Measurements from ENCODE around the gene FGFBP3. TPM values are rescaled to one million over a fixed set of nuclear protein-coding genes. Genes with fewer than 3 reads are reported as not detected.

Gene FGFBP3
- total RNA-seq, 1 experiment from 2014 or later: 68.2 TPM

DNA sequence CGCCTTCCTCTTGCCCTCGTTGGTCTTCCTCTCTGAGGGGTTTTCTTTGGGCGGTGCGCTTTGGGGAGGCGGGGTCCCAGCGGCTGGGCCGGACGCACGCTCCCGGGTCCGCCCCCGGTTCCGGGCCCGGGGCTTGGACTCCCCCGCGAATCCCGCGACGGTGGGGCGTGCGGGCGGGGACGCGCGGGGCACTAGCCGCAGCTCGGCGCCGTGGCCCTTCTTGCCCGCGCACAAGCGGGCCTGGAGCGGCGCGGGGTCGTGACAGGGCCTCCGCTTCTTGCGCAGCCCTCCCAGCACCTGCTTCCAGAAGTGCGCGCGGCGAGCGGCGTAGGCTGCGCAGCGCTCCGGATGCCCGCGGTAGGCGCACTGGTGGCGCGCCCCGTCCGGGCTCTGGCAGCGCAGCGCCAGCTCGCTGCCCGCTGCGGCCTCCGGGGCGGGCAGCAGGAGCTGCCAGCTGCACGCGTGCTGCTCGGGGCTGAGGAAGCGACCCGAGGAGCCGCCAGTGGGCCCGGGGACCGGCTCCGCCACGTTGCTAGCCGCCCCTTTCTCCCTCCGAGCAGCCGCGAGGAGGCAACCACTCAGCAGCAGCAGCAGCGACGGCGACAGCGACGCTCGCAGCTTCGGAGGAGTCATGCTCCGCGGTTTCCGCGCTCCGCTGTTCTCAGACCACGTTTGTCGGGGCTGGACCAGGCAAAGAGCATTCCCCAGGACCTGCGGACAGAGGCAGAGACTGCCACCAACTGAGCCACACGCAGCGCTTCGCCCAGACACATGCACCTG, 759 bp downstream of the FGFBP3 start (continued):
- TF ChIP-seq ZNF281 (CRISPR knock-in tag; IDR thresholded peaks at IDR 0.05): peak; percentile 62; the same call in 1 of the 2 replicates
- TF ChIP-seq, protein P1, sequence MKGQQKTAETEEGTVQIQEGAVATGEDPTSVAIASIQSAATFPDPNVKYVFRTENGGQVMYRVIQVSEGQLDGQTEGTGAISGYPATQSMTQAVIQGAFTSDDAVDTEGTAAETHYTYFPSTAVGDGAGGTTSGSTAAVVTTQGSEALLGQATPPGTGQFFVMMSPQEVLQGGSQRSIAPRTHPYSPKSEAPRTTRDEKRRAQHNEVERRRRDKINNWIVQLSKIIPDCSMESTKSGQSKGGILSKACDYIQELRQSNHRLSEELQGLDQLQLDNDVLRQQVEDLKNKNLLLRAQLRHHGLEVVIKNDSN (CRISPR knock-in tag; IDR thresholded peaks at IDR 0.05): peak; percentile 29; the same call in 1 of the 2 replicates
- TF ChIP-seq CBFB (CRISPR knock-in tag; IDR thresholded peaks at IDR 0.05; ENCODE audit: low read depth): peak; percentile 69; the same call in 1 of the 2 replicates
- TF ChIP-seq CREM (CRISPR knock-in tag; IDR thresholded peaks at IDR 0.05): peak; percentile 14
- TF ChIP-seq, protein P2, sequence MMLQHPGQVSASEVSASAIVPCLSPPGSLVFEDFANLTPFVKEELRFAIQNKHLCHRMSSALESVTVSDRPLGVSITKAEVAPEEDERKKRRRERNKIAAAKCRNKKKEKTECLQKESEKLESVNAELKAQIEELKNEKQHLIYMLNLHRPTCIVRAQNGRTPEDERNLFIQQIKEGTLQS (CRISPR knock-in tag; conservative IDR thresholded peaks at IDR 0.05): no peak
- TF ChIP-seq TEAD4 (CRISPR knock-in tag; IDR thresholded peaks at IDR 0.05): peak; percentile 33; the same call in 1 of the 2 replicates
- TF ChIP-seq TP53 (CRISPR knock-in tag; IDR thresholded peaks at IDR 0.05): peak; percentile 90
- TF ChIP-seq PRDM15 (CRISPR knock-in tag; IDR thresholded peaks at IDR 0.05): peak; percentile 37; the same call in 1 of the 2 replicates
- TF ChIP-seq, protein P3, sequence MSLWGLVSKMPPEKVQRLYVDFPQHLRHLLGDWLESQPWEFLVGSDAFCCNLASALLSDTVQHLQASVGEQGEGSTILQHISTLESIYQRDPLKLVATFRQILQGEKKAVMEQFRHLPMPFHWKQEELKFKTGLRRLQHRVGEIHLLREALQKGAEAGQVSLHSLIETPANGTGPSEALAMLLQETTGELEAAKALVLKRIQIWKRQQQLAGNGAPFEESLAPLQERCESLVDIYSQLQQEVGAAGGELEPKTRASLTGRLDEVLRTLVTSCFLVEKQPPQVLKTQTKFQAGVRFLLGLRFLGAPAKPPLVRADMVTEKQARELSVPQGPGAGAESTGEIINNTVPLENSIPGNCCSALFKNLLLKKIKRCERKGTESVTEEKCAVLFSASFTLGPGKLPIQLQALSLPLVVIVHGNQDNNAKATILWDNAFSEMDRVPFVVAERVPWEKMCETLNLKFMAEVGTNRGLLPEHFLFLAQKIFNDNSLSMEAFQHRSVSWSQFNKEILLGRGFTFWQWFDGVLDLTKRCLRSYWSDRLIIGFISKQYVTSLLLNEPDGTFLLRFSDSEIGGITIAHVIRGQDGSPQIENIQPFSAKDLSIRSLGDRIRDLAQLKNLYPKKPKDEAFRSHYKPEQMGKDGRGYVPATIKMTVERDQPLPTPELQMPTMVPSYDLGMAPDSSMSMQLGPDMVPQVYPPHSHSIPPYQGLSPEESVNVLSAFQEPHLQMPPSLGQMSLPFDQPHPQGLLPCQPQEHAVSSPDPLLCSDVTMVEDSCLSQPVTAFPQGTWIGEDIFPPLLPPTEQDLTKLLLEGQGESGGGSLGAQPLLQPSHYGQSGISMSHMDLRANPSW (CRISPR knock-in tag; conservative IDR thresholded peaks at IDR 0.05; ENCODE audit: low read depth): no peak
- TF ChIP-seq NR2C2 (CRISPR knock-in tag; IDR thresholded peaks at IDR 0.05): no peak
- peak; percentile 74; the same call in 1 of the 2 replicates for TF ChIP-seq ZNF232 (CRISPR knock-in tag; IDR thresholded peaks at IDR 0.05)
- peak; percentile 69; the same call in 1 of the 2 replicates for TF ChIP-seq CREB1 (CRISPR knock-in tag; IDR thresholded peaks at IDR 0.05)

- Mint-ChIP-seq H3K36me3 (peaks cover 18% of the 10 kb centered on the region), H3K4me1 (peaks cover 29% of the 10 kb centered on the region), H3K27me3 (ENCODE audit: low read depth) (no peaks in the 10 kb centered on the region), H3K27ac (peak overlapping the region; percentile 46; the same call in 1 of the 2 replicates), H3K4me3 (peak overlapping the region; percentile 92), H3K9me3 (no peaks in the 10 kb centered on the region)
- ATAC-seq (peak; percentile 10; the same call in 1 of the 2 replicates), DNase-seq (ENCODE audit: low spot score) (peak; percentile 50)
- TF ChIP-seq ZNF138 (CRISPR knock-in tag; conservative IDR thresholded peaks at IDR 0.05) (no peak), MAX (CRISPR knock-in tag; IDR thresholded peaks at IDR 0.05) (0 out of 2 replicates have a peak, but pooled peaks have one; percentile 13)
- ChIA-PET CTCF (interaction anchor here (0.6 to 2.4 kb wide), 10 partner anchors 9 to 395 kb away, joined by 3 to 11 read pairs (median 4); partner anchors contain the start of genes BTAF1 and TNKS2), POLR2A (interaction anchor here (0.6 to 2.4 kb wide), 5 partner anchors 16 to 110 kb away, joined by 3 to 27 read pairs (median 7); partner anchors contain the start of genes BTAF1 and TNKS2)
Observed at GRCh38 chr10:91907914-91908336, 1.4 kb downstream of the FGFBP3 start.
